Amygdala (tissue), 56 donors: ENCODE data around the gene NEGR1.
A peak's percentile ranks its signal among the peaks of the same experiment; 100 is the strongest.

Experiments
- DNase-seq, 56 donors: peaks; one replicate each; lab custom pipeline; 2025; lab: John Stamatoyannopoulos, UW

Gene NEGR1

DNA sequence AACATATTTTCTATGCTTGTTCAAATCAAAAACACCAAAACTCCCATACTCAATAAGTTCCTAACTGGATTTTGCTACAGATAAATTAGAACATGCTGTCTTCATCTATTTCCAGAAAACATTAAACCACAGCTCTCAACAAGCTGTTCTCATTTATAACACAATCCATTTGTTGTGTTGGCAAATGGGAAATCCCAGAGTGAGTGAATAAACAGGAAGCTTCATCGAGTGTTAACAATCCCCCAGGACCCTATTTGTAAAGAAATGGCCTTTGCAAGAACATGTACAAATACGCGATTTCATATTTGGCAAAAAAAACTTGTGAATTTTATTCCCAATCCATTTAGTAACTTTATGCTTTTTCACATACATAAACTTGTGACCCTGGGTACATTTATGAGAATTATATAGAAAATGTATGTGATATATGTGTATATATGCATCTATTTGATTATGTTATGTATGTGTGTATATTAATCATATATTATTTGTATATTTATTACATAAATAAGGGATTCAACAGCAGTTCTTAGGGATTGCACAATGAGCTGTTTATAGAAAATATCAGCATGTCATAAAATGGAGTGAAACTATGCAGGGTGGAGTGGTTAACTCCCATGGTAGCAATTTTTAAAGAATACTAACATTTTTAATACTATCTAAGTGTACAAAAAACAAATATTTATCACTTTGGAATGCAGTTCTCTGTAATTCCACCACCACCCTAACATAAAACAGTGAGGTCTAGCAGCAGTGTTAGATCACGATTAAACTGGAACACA lies 160.0 kb downstream of the NEGR1 start:
- DNase-seq = no peak

DNA sequence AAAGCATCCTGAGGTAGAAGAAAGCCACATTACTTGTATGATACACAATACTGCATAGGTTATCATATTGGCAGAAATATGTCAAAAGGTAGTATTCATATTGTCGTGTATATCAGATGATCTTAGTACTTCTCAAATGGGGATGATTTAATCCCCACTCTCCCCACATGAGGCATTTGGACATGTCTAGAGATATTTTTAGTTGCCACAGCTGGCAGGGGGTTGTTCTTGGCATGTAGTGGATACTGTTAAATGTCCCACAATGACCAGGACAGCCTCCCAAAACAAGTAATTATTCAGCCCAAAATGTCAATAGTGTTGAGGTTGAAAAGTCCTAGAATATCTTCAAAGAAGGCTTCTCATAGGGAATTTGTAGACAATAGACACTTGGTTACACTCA lies 162.8 kb downstream of the NEGR1 start:
- no peak for DNase-seq

DNA sequence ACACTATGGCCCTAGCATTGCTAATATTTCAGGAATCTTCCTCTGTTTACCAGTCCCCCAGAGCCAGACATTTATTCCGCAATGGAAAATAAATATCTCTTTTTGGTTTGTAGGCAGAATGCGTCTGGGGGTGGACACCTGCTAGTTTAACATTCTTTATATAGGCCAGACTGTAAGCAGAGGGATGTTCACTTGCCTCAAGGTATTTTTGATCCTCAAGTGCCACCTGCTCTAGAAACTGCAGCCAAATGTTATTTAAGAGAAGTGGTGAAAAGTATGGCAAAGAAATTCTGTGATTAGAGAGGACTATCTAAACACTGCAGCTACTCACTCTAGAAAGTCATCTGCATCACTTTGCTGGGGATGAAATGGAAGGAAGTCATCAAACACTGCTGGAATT lies 164.7 kb downstream of the NEGR1 start:
- no peak for DNase-seq

DNA sequence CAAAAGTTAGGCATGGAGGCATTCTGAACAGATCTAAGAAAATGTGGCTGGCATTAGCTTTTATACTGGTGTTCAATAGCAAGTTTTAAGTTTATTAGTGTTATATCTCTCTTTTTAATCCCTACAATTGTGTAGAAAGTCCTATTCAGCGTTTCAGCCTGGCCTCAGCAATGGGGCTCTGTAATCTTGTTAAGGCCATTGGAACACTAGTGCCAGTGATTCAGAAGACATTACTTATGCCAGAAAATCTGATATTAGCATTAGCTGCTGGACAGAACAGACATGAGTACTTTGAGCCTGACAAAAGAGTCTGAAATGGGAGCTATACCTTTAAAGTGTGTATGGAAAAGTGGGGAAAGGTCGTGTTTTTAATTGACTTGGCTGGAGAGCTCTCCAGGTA lies 167.0 kb downstream of the NEGR1 start:
- DNase-seq = no peak

DNA sequence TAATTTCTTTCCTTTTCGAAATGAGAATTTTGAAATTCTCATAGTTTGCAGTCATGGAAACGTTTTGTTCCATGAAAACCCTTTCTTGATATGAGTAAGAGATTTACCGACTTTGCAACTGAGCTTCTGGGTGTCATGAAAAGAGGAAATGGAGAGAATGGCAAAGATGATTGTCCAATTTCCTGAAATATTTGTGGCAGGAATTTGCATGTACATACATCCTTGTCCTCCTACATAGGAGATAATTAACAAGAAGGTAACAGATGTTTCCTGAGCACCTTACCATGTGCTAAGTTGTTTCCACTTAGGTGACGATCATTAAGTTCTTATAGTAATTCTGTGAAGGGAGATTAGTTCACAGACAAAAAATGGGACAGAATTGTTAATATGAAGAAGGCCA lies 170.7 kb downstream of the NEGR1 start:
- no peak for DNase-seq

DNA sequence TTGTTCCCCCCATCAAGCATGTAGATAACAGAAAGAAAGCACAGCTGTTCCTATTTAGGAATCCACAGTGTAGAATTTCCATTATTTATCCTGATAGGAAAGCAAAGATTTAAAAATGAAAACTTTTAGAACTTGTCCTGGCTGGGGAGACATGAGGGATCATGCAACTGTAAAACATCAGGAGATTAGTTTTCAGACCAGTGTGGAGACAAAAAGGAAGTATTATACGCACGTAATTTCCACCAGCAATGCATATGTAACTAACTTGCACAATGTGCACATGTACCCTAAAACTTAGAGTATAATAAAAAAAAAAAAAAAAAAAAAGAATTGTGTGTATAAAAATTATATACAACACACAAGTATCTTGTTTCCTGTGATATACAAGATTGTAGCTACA lies 172.4 kb downstream of the NEGR1 start:
- DNase-seq = no peak

DNA sequence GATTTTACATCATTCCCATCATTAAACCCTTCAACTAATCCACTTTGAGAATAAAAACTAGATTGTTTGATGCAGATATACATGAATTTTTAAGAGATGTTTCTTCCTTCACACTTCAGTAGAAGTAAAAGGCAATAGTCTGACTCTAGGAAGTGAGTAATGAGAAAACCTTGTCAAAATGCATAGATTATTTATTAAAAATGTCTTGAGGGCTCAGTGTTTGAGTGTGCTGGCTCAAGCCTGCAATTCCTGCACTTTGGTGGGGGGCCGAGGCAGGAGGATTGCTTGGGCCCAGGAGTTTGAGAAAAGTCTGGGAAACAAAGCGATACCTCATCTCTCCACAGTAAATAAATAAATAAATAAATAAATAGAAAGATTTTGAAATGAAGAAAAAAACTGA lies 177.1 kb downstream of the NEGR1 start:
- no peak for DNase-seq

DNA sequence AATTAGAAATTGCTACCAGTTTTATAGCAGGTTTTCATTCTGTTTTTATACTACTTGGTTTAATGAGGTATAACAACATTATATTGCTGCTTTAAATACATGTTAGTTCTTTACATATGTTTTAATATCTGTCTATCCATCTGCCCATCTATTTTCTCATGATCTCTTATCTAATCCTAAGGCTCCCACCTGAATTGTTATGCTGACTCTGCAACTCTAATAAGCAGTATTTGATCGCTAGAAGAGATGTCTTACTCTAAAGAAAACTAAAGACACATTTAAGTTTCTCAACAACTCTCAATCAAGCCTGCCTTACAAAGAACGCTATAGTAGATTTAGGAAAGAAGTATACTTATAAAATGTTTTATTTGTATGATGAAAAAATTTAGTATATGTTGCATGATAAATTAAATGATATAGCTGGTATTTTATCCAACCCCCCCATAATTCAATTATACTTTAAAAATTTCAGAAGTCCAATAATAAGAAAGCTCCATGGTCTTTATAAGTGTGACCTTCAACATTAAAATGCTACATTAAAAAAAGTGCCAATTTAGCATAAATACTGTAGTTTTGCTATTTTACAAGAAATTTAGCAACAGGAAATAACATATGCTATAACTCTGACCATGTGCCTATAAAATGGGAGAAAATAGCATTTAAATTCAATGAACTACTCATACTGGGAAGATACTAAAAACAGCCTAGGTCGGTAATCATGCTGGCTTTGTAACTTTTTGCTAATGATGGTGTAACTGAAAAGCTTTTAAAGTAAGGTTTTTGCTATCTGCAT lies 180.3 kb downstream of the NEGR1 start:
- DNase-seq = no peak

DNA sequence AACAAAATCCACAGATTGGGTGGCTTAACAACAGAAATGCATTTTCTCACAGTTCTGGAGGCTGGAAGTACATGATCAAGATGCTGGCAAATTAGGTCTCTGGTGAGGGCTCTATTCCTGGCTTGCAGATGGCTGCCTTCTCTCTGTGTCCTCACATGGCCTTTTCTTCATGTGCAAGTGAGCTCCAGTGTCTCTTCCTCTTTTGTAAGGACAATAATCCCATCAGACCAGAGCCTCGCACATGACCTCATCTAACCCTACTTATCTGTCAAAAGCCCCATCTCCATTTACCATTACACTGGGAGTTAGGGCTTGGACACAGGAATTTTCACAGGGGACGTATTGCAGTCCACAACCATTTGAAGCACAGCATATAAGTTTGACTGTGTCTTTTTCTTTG lies 181.6 kb downstream of the NEGR1 start:
- DNase-seq = no peak

DNA sequence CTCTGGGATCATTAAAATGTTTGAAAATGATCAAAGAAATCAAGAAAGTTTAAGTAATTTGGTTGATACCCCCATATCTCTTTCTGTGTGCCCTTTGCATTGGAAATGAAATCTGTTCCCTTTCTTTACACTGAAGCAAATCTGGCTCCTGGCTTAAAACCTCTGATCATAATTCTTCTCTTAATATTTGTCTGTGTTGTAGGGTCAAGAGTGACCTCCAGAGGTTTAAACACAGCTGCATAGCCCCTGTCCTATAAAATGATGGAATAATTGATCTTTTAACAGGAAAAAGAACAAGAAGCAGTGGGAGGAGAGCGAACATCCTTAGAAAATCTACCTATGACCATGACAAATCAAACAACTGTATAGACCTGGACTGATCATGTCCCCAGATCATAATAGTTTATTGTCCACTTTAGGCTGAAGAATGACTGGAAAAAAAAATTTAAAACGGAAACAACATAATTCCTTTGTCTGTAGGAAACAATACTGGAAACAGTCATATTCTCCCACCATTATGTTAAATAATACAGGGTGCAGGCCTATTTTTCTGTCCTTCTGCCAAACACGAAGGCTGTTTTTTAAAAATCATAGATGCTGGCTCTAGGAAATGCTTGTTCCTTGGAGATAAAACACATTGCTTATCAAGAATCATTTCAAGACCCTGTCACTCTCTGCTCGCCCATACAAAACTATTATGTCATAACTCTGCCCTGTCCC lies 184.3 kb downstream of the NEGR1 start:
- no peak for DNase-seq

DNA sequence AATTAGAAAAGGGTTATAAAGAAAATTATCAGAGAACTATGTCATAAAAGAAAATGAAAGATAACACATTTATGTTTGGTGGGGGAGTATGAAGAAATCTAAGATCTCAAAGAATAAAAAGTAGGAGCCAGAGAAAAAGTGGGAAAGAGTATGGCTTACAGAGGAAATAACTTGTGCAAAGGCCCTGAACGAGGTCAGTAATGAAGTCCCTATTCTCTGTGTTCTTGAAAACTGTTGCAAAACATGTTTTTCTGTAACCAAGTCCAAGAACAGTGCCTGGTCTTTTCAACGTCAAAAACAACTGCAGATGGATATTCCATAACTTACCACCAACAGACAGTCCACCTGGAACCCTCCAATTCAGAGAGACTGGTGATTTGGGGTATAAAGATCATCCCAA lies 188.1 kb downstream of the NEGR1 start:
- DNase-seq = no peak

DNA sequence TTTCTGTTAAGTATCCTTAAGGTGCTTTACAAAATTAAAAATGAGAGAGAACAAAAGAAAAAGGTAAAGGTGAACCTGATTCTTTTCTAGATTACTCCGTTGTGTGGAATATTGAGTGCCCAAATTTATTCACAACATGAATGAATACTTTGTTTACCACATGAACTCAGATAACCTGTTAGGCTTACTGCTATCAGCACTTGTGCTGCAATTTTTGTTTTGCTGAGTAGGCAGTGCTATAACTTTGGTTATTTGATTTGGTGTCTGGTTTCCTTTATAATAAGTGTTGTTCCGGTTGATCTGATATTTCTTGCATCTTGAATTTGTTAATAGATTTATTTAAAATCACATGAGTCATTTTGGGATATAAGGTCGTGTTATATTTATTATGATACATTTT lies 195.9 kb downstream of the NEGR1 start:
- no peak for DNase-seq

DNA sequence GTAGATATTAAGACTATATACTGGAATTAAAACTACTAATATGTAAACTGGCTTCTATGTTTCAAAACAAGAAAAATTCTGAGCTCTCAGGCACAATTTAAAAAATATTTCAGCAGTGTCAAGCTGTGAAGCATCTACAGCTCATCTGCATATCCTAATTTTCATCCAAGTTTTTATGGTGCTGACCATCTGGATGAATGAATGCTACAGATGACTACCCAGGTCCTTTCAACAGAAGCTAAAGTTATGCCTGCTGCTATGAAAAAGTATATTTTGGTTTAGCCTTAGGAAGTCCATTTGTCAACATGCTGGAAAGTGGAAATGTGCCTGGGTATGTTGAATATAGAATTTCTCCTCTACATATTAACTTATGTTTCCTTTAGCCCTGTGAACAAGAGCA lies 206.9 kb downstream of the NEGR1 start:
- DNase-seq = no peak

DNA sequence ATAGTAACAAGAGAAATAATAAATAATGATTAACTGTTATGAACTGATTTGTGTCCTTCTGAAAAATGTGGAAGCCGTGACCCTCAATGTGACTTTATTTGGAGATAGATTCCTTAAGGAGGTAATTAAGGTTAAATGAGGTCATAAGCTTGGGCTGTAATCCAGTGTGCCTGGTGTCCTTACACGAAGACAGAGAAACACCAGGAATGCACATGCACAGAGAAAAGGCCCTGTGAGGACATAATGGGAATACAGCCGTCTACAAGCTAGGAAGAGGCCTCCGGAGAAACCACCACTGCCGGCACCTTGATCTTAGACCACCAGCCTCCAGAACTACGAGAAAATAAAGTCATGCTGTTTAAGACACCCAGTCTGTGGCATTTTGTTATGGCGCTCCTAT lies 215.9 kb downstream of the NEGR1 start:
- DNase-seq = no peak

DNA sequence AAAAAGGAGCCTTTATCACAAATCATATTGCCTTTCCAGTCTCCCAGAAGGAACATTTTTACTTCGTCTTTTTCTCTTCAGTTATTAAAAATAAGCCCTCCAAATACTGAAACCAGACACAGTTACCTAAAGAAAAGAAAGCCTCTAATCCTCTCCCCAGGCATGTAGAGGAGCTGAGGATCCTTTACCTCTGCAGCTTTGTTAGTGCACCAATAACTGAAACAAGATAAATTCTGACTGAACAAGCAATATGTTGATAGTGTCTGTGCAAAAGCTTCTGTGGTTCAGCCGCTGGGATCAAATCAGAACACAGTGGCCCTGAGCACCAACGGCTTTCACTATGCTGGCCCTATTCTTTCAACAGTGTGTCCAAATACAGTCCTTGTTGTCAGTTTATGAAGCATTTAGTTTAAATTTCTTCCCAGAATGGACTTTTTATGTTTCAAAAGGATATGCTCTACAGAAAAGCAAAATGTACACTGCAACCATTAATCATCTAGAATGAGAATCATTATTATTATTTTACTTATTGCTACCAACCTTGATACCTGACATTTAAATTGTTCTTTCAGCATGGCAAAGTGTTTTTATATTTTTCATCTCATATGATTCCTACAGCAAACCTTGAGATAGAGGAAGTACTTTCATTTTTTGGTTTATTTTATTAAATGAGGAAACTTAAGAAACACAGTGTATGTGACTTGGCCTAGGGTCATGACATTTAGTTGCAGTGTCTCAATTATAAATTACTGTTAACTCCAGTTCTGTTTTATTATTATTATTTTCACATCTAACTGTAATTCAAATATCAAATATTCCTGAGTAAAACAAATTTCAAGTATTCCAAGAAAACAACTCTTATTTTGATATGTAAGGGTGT lies 217.9 kb downstream of the NEGR1 start:
- DNase-seq = no peak

DNA sequence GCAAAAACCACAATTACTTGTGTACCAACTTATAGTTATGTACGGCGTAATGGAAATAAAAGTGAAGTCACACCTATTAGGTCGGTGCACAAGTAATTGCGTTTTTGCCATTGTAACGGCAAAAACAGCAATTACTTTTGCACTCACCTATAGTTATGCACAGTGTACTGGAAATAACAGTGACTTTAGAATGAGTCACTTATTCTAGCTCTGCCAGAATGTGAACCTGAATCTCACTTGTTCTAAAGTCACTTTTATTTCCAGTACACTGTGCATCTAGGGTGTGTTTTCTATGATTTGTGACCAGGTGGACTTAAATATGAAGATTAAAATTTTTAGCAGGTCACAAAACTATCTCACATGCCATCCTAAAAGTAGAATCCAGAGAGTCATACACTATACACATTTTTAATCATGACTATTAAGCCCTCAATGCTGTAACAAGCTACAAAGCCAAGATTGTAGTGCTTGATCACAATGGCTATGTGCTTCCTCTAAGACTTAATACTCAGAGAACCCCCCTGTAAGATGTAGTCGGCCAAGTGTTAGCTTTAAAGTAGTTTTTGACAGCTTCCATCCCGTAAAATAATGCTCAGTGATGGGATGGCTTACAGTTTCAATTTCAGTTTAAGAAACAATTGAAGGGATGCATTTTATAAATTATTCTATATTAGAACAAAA lies 218.8 kb downstream of the NEGR1 start:
- DNase-seq = no peak

DNA sequence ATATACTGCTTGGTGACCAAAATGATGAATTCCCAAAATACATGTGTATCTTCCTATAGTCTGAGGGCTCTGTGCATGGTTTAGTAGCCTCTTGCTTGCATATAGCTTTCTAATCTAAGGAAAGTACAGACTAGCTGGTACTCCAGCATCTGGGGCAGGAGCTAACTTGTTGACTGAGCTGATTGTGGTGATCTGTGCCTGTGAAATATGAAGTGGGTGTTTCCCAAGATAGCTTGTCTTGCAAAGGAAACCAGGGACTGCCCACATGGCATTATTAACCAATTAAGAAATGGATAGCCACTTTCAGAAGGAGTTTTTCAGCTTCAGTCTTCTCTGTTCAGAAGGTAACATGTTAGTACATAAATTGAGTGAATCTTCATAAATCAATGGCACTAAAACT lies 219.8 kb downstream of the NEGR1 start:
- DNase-seq = peak in 1 of 56 donors; percentile 1

DNA sequence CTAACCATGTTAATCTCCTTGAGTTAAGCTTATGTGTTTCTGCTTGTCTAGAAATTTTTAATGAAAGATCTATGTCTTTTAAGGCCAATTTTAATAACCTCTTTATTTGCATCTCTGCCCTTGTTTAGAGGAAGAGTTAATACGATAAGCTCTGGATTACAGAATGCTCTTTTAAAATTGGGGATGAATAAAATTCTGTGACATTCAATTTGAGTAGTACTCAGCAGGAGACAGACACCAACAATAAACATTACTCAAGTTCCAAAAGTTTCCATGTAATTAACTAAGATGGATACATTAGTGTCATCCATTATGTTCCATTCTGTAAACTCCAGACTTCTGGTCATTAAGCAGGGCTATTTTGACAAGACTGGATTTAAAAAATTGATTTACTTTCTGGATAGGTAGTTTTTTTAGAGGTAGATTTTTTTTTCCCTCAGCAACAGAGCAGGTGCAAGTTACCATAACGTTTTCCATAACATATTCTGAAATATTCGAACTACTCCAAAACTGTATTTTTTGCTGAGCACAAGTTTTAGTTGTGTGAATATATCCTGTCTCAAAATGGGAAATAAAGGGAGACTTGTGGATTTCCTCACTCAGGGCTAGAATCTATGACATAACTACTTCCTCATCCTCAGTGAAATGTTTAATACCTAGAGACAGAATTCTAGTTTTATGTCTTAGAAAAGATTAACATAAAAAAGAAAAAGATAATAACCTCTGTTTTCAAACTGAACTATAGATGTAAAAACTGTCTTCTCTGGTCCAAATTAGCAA lies 221.7 kb downstream of the NEGR1 start:
- DNase-seq = no peak

DNA sequence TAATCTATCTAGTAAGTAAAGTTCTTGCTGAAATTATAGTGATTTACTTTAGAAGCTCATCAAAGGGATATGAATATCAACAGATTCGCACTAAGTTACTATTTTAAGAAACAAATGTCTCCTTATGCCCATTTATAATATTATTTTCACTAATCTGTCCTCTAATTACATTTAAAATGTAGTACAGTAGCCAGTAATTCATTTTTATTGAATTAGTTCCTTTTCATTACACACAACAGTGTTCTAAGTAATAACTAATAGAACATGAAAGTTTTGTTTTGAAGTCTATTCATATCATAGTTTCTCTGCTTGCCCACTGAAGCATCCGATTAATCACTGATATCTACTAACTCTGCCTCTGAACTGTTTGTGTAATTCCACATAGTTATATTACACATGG lies 225.8 kb downstream of the NEGR1 start:
- no peak for DNase-seq
